Measurements from ENCODE around the gene MDK.

DNA sequence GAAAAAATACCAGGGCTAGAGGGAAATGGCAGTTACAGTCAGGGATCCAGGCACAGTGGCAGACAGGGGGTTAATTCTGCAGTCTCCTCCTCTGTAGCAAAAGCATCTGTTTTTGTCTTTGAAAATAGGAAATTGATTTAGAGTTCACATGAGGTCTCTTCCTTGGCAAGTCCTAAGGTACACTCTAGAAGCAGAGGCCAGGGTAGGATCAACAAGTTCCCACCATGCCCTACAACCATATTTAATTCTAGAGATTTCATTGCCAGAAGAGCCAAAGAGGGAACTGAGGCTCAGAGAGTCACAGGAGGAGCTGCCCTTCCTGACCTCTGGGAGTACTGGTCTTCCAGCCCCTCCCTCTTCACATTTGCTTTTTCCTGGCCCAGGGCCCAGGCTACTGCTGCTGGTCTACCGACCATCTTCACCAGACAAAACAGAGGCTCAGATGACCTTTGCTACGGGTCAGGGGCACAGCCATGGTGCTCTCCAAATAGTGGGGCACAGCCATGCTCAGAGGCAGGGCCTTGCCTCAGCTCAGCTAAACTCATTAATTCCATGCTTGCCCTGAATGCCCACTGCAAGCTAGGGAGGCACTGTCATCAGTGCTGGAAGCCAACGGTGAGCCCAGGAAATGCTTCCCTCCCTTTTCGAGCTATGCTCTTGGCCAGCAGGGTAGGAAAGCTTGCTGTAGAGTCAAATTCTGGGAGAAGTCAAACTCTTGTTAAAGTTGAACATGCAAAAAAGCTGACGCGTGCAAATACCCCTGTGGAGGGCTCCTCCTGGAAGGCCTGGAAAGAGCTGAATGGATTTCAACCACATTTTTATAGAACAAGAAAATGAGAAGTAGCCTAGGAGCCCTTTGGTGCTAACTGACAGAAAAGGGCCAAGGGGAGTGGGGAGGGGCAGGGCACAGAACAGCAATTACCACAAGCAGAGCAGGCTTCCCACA lies 21.8 kb downstream of the MDK start:
- TF ChIP-seq SPI1 (IDR thresholded peaks at IDR 0.05; ENCODE audit: borderline replicate concordance, low read depth) (no peak), POLR2AphosphoS5 (IDR thresholded peaks at IDR 0.05; ENCODE audit: low read depth) (no peak)
- TF ChIP-seq, protein P1, sequence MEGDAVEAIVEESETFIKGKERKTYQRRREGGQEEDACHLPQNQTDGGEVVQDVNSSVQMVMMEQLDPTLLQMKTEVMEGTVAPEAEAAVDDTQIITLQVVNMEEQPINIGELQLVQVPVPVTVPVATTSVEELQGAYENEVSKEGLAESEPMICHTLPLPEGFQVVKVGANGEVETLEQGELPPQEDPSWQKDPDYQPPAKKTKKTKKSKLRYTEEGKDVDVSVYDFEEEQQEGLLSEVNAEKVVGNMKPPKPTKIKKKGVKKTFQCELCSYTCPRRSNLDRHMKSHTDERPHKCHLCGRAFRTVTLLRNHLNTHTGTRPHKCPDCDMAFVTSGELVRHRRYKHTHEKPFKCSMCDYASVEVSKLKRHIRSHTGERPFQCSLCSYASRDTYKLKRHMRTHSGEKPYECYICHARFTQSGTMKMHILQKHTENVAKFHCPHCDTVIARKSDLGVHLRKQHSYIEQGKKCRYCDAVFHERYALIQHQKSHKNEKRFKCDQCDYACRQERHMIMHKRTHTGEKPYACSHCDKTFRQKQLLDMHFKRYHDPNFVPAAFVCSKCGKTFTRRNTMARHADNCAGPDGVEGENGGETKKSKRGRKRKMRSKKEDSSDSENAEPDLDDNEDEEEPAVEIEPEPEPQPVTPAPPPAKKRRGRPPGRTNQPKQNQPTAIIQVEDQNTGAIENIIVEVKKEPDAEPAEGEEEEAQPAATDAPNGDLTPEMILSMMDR (IDR thresholded peaks at IDR 0.05; ENCODE audit: insufficient read depth, low read length) = no peak
- TF ChIP-seq, protein P2, sequence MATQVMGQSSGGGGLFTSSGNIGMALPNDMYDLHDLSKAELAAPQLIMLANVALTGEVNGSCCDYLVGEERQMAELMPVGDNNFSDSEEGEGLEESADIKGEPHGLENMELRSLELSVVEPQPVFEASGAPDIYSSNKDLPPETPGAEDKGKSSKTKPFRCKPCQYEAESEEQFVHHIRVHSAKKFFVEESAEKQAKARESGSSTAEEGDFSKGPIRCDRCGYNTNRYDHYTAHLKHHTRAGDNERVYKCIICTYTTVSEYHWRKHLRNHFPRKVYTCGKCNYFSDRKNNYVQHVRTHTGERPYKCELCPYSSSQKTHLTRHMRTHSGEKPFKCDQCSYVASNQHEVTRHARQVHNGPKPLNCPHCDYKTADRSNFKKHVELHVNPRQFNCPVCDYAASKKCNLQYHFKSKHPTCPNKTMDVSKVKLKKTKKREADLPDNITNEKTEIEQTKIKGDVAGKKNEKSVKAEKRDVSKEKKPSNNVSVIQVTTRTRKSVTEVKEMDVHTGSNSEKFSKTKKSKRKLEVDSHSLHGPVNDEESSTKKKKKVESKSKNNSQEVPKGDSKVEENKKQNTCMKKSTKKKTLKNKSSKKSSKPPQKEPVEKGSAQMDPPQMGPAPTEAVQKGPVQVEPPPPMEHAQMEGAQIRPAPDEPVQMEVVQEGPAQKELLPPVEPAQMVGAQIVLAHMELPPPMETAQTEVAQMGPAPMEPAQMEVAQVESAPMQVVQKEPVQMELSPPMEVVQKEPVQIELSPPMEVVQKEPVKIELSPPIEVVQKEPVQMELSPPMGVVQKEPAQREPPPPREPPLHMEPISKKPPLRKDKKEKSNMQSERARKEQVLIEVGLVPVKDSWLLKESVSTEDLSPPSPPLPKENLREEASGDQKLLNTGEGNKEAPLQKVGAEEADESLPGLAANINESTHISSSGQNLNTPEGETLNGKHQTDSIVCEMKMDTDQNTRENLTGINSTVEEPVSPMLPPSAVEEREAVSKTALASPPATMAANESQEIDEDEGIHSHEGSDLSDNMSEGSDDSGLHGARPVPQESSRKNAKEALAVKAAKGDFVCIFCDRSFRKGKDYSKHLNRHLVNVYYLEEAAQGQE (IDR thresholded peaks at IDR 0.05; ENCODE audit: insufficient replicate concordance, low read depth) = no peak

Measured in HL-60 (cell line).